Smooth muscle cell (in vitro differentiated cells): Measurements from ENCODE around the gene SNTA1. TPM values are rescaled to one million over a fixed set of nuclear protein-coding genes. Genes with fewer than 3 reads are reported as not detected.
A peak's percentile ranks its signal among the peaks of the same experiment; 100 is the strongest.
"Not testable (repeated sequence)": the region's sequence is repeated elsewhere in the genome, so short reads cannot be mapped to it uniquely, and the experiment has no call there.

Experiments
- DNase-seq: peaks from one replicate; lab custom pipeline; 2025; ENCODE audit not compliant: unreplicated experiment; lab: John Stamatoyannopoulos, UW
- H2AFZ ChIP-seq: fragments of 200-600 bp; sonication (generic); 2 replicates; pipeline ENCODE4 v1.6.0; 2016; ENCODE audit warnings: antibody characterized with exemption, low read depth, mild to moderate bottlenecking
- H3F3A ChIP-seq: fragments of 200-600 bp; sonication (generic); 2 replicates; pipeline ENCODE4 v1.6.0; 2017; ENCODE audit warnings: antibody characterized with exemption, low read depth
- H3K27ac ChIP-seq: fragments of 200-600 bp; sonication (generic); 2 replicates; pipeline ENCODE4 v1.5.1; 2016; ENCODE audit warnings: low read depth, mild to moderate bottlenecking
- H3K27me3 ChIP-seq: fragments of 200-600 bp; sonication (generic); 2 replicates; pipeline ENCODE4 v1.6.1; 2016; ENCODE audit warnings: low read depth, mild to moderate bottlenecking
- H3K36me3 ChIP-seq: fragments of 200-600 bp; sonication (generic); 2 replicates; pipeline ENCODE4 v1.5.1; 2016; ENCODE audit warnings: low read depth
- H3K4me1 ChIP-seq: fragments of 200-600 bp; sonication (generic); 2 replicates; pipeline ENCODE4 v1.5.1; 2016; ENCODE audit warnings: low read depth
- H3K4me2 ChIP-seq: fragments of 200-600 bp; sonication (generic); 2 replicates; pipeline ENCODE4 v1.6.0; 2016; ENCODE audit warnings: mild to moderate bottlenecking
- H3K4me3 ChIP-seq: fragments of 200-600 bp; sonication (generic); 2 replicates; pipeline ENCODE4 v1.5.1; 2016; ENCODE audit warnings: mild to moderate bottlenecking
- H3K79me2 ChIP-seq: fragments of 200-600 bp; sonication (generic); 2 replicates; pipeline ENCODE4 v1.6.0; 2016; ENCODE audit warnings: low read depth, mild to moderate bottlenecking
- H3K9ac ChIP-seq: fragments of 200-600 bp; sonication (generic); 2 replicates; pipeline ENCODE4 v1.6.0; 2016; ENCODE audit warnings: low read depth
- H3K9me3 ChIP-seq: fragments of 200-600 bp; sonication (generic); replicated peaks from 2 replicates; pipeline ENCODE4 v1.5.1; 2016; ENCODE audit warnings: low read depth
- H4K20me1 ChIP-seq: fragments of 200-600 bp; sonication (generic); 2 replicates; pipeline ENCODE4 v1.6.0; 2016; ENCODE audit warnings: low read depth
- WGBS: methylation state at CpG from one replicate; pipeline ENCODE4 v1.1.7; 2016; ENCODE audit warnings: low lambda C conversion rate; 5-methylcytosine and 5-hydroxymethylcytosine counted together
- polyA plus RNA-seq: library from polyadenylated mRNA; unstranded; fragments of >200 nt; fragmentation: Nextera tagmentation; extraction: Ambion mirVana; gene quantifications from 2 replicates; pipeline ENCODE4 v1.2.1, GENCODE V29; 2016
- total RNA-seq: library from RNA; depleted of rRNA; stranded (reverse); fragments of >200 nt; gene quantifications from 2 replicates; pipeline ENCODE4 v1.2.3, GENCODE V29; 2014
- TF ChIP-seq, protein P1 (sequence below): fragments of 200-600 bp; sonication (generic); IDR thresholded peaks from 2 replicates; pipeline ENCODE4 v1.5.1; 2017; ENCODE audit warnings: borderline replicate concordance, mild to moderate bottlenecking, antibody characterized with exemption; ENCODE audit not compliant: insufficient read depth, poor library complexity, severe bottlenecking

The SNTA1 gene
- total and polyA plus RNA-seq, 2 experiments from 2014 or later, result 39.2 to 58.2 TPM

DNA sequence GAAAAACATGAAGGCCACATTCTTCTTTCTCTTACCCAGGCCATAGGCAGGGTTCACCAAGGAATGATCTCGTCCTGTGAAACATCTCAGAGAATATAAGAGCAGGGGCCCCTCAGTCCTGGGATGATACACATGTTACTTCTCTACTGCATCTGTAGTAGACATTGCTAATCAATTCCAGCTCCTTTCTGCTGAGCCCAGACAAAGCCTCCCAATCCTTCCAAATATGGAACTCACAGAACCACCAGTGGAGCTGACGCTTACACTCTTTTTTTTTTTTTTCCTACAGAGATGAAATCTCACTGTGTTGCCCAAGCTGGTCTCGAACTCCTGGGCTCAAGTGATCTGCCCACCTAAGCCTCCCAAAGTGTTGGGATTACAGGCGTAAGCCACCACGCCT lies 9.1 kb downstream of the SNTA1 start:
- no peaks in the 10 kb centered on the region for H3K36me3 ChIP-seq
- no peaks in the 10 kb centered on the region for H3K79me2 ChIP-seq
- no peaks in the 10 kb centered on the region for H3K27me3 ChIP-seq
- H3K9me3 ChIP-seq, result no peaks in the 10 kb centered on the region
- no peaks in the 10 kb centered on the region for H4K20me1 ChIP-seq
- TF ChIP-seq, protein P1, sequence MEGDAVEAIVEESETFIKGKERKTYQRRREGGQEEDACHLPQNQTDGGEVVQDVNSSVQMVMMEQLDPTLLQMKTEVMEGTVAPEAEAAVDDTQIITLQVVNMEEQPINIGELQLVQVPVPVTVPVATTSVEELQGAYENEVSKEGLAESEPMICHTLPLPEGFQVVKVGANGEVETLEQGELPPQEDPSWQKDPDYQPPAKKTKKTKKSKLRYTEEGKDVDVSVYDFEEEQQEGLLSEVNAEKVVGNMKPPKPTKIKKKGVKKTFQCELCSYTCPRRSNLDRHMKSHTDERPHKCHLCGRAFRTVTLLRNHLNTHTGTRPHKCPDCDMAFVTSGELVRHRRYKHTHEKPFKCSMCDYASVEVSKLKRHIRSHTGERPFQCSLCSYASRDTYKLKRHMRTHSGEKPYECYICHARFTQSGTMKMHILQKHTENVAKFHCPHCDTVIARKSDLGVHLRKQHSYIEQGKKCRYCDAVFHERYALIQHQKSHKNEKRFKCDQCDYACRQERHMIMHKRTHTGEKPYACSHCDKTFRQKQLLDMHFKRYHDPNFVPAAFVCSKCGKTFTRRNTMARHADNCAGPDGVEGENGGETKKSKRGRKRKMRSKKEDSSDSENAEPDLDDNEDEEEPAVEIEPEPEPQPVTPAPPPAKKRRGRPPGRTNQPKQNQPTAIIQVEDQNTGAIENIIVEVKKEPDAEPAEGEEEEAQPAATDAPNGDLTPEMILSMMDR, result no peak
- no peaks in the 10 kb centered on the region for H3K4me1 ChIP-seq
- no peaks in the 10 kb centered on the region for H3F3A ChIP-seq
- no peak overlapping the region for H3K27ac ChIP-seq
- H3K9ac ChIP-seq, result no peak overlapping the region
- no peak for DNase-seq
- 79% methylated on average over 5 of the region's 5 CpGs for WGBS
- H2AFZ ChIP-seq, result no peak overlapping the region
- no peak overlapping the region for H3K4me2 ChIP-seq
- no peak overlapping the region for H3K4me3 ChIP-seq

DNA sequence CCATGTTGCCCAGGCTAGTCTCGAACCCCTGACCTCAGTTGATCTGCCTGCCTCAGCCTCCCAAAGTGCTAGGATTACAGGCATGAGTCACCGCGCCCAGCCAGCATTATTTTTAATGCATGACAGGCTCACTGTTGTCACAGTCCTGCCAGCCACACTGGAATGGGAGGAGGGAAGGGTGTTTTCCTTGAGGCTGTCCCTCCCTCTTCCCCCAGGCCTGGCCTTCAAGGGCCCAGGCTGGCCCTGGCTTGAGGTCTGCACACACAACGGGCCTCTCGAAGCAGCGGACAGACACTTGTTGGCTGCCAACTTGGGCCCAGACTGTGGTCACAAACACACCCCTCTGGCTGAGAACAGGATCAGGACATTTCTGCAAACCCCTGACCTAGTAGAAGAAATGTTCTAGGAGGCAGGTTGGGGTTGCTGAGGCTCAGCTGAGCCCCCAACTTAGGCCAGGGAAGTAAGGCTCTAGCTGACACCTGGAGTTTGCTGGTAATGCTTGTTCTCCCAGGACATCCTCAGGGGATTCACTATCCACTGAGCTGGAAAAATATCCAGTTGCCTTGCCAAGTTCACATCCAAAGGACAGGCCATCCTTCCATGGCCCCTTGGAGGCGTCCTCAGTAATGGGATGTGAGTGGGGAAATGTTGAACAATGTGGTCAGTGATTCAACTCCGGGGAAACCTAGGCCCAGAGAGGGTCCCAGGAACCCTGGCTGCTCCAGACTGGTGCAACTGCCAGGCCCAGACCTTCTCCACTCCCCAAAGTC lies 9.9 kb downstream of the SNTA1 start:
- TF ChIP-seq, protein P1, result no peak
- DNase-seq, result no peak
- Histone ChIP-seq H3K9ac (no peak overlapping the region), H2AFZ (no peak overlapping the region), H3K36me3 (no peaks in the 10 kb centered on the region), H3F3A (no peaks in the 10 kb centered on the region), H3K9me3 (no peaks in the 10 kb centered on the region), H3K4me3 (no peak overlapping the region), H3K4me2 (no peak overlapping the region), H4K20me1 (no peaks in the 10 kb centered on the region), H3K27ac (no peak overlapping the region), H3K4me1 (no peaks in the 10 kb centered on the region), H3K27me3 (no peaks in the 10 kb centered on the region), H3K79me2 (no peaks in the 10 kb centered on the region)
- 70% methylated on average over 8 of the region's 8 CpGs for WGBS

DNA sequence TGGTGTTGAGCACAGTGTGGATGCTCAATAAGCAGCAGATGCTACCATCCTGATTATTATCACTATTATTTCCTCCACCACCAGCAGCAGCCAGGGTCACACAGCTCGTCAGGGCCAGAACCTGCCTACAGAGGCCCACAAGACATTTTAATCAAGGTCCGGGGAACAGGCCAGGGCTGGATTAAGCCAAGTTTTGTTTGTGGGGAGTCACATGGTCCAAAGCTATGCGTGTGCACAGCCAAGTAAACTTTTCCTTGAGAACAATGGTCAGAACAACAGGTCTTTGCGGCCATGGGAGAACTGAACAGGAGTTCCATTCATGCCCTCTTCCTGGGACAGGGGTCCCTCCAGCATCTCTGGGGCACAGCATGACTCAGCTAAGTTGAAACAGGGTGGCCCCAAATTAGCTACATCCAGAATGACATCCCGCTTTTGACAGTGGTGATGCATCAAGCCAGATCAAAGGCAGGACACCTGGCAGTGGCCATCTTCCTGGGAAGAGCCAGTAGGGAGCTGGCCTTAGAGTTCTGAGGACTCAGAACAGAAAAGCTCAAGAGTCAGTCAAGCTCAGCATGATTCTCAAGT lies 11.7 kb downstream of the SNTA1 start:
- TF ChIP-seq, protein P1, result no peak
- H3K4me3 ChIP-seq, result no peak overlapping the region

DNA sequence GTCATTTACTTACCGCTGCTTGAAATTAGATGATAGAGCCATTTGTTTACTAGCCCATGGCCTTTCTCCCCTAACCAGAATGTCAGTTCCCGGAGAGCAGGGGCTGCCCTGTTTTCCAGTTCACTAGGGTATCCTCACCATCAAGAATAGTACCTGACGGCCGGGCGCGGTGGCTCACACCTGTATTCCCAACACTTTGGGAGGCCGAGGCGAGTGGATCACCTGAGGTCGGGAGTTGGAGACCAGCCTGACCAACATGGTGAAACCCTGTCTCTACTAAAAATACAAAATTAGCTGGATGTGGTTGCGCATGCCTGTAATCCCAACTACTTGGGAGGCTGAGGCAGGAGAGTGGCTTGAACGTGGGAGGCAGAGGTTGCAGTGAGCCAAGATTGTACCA lies 19.7 kb downstream of the SNTA1 start:
- not testable (repeated sequence) for H3K36me3 ChIP-seq, H3F3A ChIP-seq, H3K9me3 ChIP-seq, H3K4me3 ChIP-seq, DNase-seq, H4K20me1 ChIP-seq, H3K9ac ChIP-seq, H3K4me1 ChIP-seq, H3K27me3 ChIP-seq, H3K79me2 ChIP-seq, H2AFZ ChIP-seq
- peak overlapping the region; percentile 60 for H3K27ac ChIP-seq
- 93% methylated on average over 11 of the region's 11 CpGs for WGBS
- H3K4me2 ChIP-seq, result peak overlapping the region; percentile 20

More for the DNA sequence above, 11.7 kb downstream of the SNTA1 start:
- no peaks in the 10 kb centered on the region for H4K20me1 ChIP-seq
- no peak overlapping the region for H3K9ac ChIP-seq
- no peak for DNase-seq
- H2AFZ ChIP-seq, result no peak overlapping the region
- H3K9me3 ChIP-seq, result no peaks in the 10 kb centered on the region
- no peak overlapping the region for H3K4me2 ChIP-seq
- H3K27me3 ChIP-seq, result no peaks in the 10 kb centered on the region
- 88% methylated on average over 5 of the region's 5 CpGs for WGBS
- no peaks in the 10 kb centered on the region for H3K79me2 ChIP-seq
- no peak overlapping the region for H3K27ac ChIP-seq
- no peaks in the 10 kb centered on the region for H3F3A ChIP-seq
- H3K36me3 ChIP-seq, result no peaks in the 10 kb centered on the region
- H3K4me1 ChIP-seq, result no peaks in the 10 kb centered on the region
